GM18868 (cell line): ENCODE data around the gene THOC6.
"Not testable (repeated sequence)": the region's sequence is repeated elsewhere in the genome, so short reads cannot be mapped to it uniquely, and the experiment has no call there.

Experiments
- ATAC-seq: cut with Tn5 transposase; IDR thresholded peaks from one replicate; pipeline ENCODE4 v1.9.1; 2021; ENCODE audit warnings: mild to moderate bottlenecking, moderate library complexity; ENCODE audit not compliant: unreplicated experiment

The THOC6 gene

GRCh38 chr16:3052571-3053329, 28.9 kb downstream of the THOC6 start:
- ATAC-seq, result not testable (repeated sequence)

- not testable (repeated sequence) for ATAC-seq
These were observed 29.5 kb downstream of the THOC6 start for GRCh38 chr16:3053330-3053710.

GRCh38 chr16:3054965-3055733, 31.3 kb downstream of the THOC6 start:
- ATAC-seq, result no peak

- not testable (repeated sequence) for ATAC-seq
These were observed 31.9 kb downstream of the THOC6 start for GRCh38 chr16:3055734-3056115.

GRCh38 chr16:3056336-3057180, 32.7 kb downstream of the THOC6 start:
- ATAC-seq, result no peak

GRCh38 chr16:3057181-3058138, 33.6 kb downstream of the THOC6 start:
- ATAC-seq, result no peak

- no peak for ATAC-seq
These were observed 34.5 kb downstream of the THOC6 start for GRCh38 chr16:3058139-3059030.

GRCh38 chr16:3059041-3059722, 35.3 kb downstream of the THOC6 start:
- ATAC-seq, result peak; percentile 79

GRCh38 chr16:3059723-3060242, 35.9 kb downstream of the THOC6 start:
- ATAC-seq, result no peak

- no peak for ATAC-seq
These were observed 36.7 kb downstream of the THOC6 start for GRCh38 chr16:3060339-3061127.

GRCh38 chr16:3062553-3062952, 38.7 kb downstream of the THOC6 start:
- no peak for ATAC-seq

GRCh38 chr16:3063625-3064386, 40.0 kb downstream of the THOC6 start:
- ATAC-seq, result no peak

GRCh38 chr16:3065069-3065741, 41.4 kb downstream of the THOC6 start, which contains the start of gene IL32:
Gene IL32, plus strand, starts transcription at chr16:3065640. Its CDS starts 172 bp downstream, at chr16:3065812.
- ATAC-seq, result no peak

GRCh38 chr16:3065742-3066439, 42.1 kb downstream of the THOC6 start:
- ATAC-seq, result no peak

GRCh38 chr16:3066440-3066748, 42.6 kb downstream of the THOC6 start:
- ATAC-seq, result no peak

- no peak for ATAC-seq
These were observed 44.7 kb downstream of the THOC6 start for GRCh38 chr16:3068487-3068886.
